Activated T-cell treated with anti-CD3 and anti-CD28 coated beads, Interleukin-2, amount 50 U/mL, for 4 hours (primary cell): ENCODE data around the gene UNC119. TPM values are rescaled to one million over a fixed set of nuclear protein-coding genes. Genes with fewer than 3 reads are reported as not detected.
"Not testable (repeated sequence)": the region's sequence is repeated elsewhere in the genome, so short reads cannot be mapped to it uniquely, and the experiment has no call there.

Experiments used
- ATAC-seq, 2 donors: fragments of 200-7000 bp; cut with Tn5 transposase; one replicate each; pipeline ENCODE4 v1.10.0; 2021
- DNase-seq: peaks from one replicate; pipeline ENCODE4 v3.0.0-alpha.2; 2020
- H3K27me3 Mint-ChIP-seq: one replicate; pipeline ENCODE4 v1.8.0; 2021; ENCODE audit warnings: low read depth, mixed read lengths
- H3K36me3 Mint-ChIP-seq: one replicate; pipeline ENCODE4 v1.8.0; 2022; ENCODE audit warnings: mixed read lengths; ENCODE audit not compliant: insufficient read depth
- H3K4me1 Mint-ChIP-seq: one replicate; pipeline ENCODE4 v1.8.0; 2021; ENCODE audit warnings: low read depth, mixed read lengths
- H3K4me3 Mint-ChIP-seq: one replicate; pipeline ENCODE4 v1.8.0; 2021; ENCODE audit warnings: mild to moderate bottlenecking, moderate library complexity, mixed read lengths
- H3K9me3 Mint-ChIP-seq: one replicate; pipeline ENCODE4 v1.8.0; 2021; ENCODE audit warnings: mixed read lengths
- total RNA-seq, 3 donors: library from RNA; stranded (reverse); gene quantifications; one replicate each; pipeline ENCODE4 v1.2.1, GENCODE V29; 2021

The UNC119 gene
- total RNA-seq, 3 donors from 2014 or later: 21.7 to 26.0 (median 21.8) TPM

DNA sequence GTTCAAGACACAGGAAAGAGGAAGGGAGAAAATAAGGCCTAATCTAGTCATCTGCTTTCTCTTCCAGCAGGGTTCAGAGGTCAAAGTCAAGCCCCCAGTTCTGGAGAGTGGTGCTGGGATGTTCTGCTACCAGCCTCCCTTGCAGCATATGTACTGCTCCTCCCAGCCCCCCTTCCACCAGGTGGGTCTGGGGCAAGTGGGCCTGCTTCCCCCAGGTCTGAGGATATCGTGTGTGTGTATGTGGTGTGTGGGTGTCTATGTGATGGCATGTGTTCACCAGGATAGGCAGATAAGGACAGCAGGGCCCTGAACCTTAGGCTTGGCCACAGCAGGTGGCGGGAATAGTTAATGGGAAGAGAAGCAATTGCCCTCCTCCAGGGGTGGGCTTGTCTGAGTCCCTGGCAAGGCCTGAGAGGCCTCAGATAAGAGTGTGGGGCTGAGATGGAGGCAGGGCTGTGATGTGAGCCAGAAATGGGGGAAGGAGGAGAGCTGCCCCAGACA, 25.2 kb downstream of the UNC119 start:
- Mint-ChIP-seq H3K9me3 (no peaks in the 10 kb centered on the region), H3K36me3 (no peaks in the 10 kb centered on the region), H3K27me3 (no peaks in the 10 kb centered on the region), H3K4me1 (no peaks in the 10 kb centered on the region), H3K4me3 (no peak overlapping the region)
- ATAC-seq: no peak
- no peak for DNase-seq

DNA sequence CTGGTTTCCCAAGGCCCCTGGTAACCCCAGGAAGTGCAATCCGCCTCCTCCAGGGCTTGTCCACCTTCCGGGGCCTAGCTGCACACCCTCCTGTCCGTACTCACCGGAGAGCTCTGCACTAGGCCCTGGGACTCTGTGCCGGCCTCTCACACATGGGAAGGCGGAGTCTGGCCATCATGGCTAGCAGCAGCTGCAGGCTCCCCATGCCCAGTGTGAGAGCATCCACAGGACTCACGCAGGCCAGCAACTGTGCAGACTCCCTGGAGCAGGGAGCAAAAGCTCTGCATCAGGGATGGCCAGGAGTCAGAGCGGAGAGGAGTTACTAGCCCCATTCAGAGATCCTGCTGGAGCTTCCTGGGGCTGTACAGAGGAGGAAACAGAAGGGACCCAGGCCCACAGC, 26.0 kb downstream of the UNC119 start:
- no peaks in the 10 kb centered on the region for H3K9me3 Mint-ChIP-seq
- no peaks in the 10 kb centered on the region for H3K4me1 Mint-ChIP-seq
- no peaks in the 10 kb centered on the region for H3K36me3 Mint-ChIP-seq

DNA sequence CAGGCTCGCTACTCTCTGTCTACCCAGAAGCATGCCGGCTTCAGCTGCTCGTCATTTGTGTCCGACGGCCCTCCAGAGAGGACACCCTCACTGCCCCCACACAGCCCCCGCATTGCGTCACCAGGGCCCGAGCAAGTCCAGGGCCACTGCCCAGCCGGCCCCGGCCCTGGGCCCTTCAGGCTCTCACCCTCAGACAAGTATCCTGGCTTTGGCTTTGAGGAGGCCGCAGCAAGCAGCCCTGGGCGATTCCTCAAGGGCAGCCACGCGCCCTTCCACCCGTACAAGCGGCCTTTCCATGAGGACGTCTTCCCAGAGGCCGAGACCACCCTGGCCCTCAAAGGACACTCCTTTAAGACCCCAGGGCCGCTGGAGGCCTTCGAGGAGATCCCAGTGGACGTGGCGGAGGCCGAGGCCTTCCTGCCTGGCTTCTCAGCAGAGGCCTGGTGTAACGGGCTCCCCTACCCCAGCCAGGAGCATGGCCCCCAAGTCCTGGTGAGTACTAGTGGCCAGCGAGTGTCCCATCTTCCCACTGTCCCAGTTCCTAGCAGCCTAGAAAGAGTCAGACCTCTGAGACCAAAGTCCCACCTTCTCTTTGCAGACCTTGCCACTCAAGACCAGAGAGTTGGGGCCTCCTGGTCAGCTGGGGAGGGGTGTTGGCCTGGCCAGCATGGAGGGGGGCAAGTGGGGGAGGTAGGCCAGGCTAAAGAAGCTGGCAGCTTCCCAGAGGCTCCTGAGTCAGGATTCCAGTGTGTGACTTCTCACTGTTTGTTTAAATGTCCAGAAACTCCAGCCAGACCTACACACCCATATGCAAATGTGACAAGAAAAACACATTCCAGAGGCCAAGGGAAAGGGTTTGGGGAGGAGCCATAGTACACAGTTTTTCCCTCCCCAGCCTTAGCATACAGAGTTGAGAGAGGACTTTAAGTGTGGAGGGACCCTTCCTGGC, 27.7 kb downstream of the UNC119 start:
- H3K27me3 Mint-ChIP-seq: no peaks in the 10 kb centered on the region
- no peak overlapping the region for H3K4me3 Mint-ChIP-seq
- no peaks in the 10 kb centered on the region for H3K9me3 Mint-ChIP-seq
- ATAC-seq (no peak), DNase-seq (no peak)
- no peaks in the 10 kb centered on the region for H3K36me3 Mint-ChIP-seq
- no peaks in the 10 kb centered on the region for H3K4me1 Mint-ChIP-seq

More for the DNA sequence above, 26.0 kb downstream of the UNC119 start:
- DNase-seq (no peak), ATAC-seq (peak in 1 of 2 donors; percentile 32)
- Mint-ChIP-seq H3K27me3 (no peaks in the 10 kb centered on the region), H3K4me3 (no peak overlapping the region)

DNA sequence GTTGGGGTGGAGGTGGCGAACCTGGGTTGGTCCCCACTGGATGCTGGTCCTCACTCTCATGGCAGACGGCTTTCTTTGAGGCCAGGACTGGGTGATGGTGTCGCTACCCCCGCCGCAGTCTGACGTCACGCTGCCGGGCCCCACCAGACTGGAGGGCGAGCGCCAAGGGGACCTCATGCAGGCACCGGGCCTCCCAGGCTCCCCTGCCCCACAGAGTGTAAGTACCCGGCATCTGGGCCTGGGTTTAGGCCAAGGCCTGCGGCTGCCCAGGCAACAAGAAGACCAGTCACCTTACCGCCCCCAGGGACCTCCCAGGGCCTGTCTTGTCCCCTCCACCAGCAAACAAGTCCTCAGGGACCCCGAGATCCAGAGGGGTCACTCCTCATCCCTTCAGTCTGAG, 28.5 kb downstream of the UNC119 start:
- H3K4me1 Mint-ChIP-seq: no peaks in the 10 kb centered on the region

DNA sequence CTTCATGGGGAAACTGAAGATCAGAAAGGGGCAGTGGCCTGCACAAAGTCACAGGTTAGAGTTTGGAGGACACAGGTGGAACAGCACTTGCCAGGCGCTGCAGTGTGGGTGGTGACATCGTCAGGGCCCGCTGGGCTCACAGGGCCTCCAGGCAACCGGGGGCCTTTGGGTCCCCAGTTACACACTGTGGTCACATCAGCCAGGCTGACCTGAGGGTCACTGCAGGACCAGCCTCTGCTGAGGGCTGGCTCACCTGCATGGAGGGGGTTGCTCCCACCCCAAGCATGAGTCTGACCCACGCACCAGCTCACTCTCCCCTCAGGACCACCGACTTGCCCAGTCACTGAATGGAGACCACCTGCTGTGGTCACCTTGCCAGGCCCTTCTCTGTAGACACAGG, 29.2 kb downstream of the UNC119 start:
- Mint-ChIP-seq H3K4me3 (no peak overlapping the region), H3K27me3 (no peaks in the 10 kb centered on the region), H3K9me3 (no peaks in the 10 kb centered on the region), H3K36me3 (no peaks in the 10 kb centered on the region), H3K4me1 (no peaks in the 10 kb centered on the region)
- ATAC-seq (no peak), DNase-seq (no peak)

More for the DNA sequence above, 28.5 kb downstream of the UNC119 start:
- Mint-ChIP-seq H3K9me3 (no peaks in the 10 kb centered on the region), H3K27me3 (no peaks in the 10 kb centered on the region), H3K4me3 (no peak overlapping the region), H3K36me3 (no peaks in the 10 kb centered on the region)
- ATAC-seq (no peak), DNase-seq (no peak)

DNA sequence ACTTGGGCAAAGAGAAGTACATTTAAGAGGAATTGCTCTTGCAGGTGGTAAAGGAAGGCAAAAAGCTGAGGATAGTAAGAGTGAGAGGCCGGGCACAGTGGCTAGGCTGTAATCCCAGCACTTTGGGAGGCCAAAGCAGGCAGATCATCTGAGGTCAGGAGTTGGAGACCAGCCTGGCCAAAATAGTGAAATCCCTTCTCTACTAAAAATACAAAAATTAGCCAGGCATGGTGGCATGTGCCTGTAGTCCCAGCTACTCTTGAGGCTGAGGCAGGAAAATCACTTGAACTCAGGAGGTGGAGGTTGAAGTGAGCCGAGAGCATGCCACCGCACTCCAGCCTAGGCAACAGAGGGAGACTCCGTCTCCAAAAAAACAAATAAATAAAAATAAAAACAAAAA, 30.1 kb downstream of the UNC119 start:
- H3K4me3 Mint-ChIP-seq, H3K36me3 Mint-ChIP-seq, ATAC-seq, H3K9me3 Mint-ChIP-seq, H3K4me1 Mint-ChIP-seq, DNase-seq, H3K27me3 Mint-ChIP-seq: not testable (repeated sequence)

DNA sequence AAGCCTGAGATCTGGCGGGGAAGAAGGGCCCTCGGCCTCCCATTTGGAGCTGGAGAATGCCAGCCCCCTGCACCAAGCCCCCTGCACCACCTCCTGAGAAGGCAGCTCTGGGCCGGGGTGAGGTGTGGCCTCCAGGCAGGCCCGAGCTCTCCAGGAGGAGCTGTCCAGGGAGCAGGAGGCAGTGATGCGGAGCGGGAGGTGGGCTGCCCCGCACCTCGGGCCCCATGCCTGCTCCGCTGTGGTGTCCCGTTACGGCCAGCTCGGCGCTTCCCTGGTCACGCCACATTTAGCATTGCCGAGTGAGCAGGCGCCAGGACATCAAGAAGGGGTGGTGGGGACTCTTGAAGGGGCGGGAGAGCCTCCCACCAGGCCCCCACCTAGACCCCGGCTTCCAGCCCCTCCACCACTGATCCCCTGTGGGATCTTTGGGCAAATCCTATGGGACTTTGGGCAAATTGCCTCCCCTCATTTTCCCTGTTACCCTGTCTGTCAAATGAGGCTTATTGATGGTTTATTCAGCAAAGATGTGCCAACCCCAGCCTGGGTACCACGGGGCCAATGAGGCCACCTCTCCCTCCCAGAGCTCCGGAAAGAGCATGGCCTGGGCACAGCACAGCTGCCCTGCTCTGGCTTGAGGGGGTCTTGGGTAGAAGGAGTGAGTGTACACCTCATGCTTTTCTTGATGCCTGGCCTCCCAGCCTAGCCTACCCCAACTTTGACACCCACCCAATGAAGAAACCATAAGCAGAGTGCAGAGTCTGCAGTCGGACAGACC, 30.9 kb downstream of the UNC119 start:
- H3K9me3 Mint-ChIP-seq: no peaks in the 10 kb centered on the region
- ATAC-seq: no peak
- no peaks in the 10 kb centered on the region for H3K36me3 Mint-ChIP-seq
- DNase-seq: no peak
- no peaks in the 10 kb centered on the region for H3K27me3 Mint-ChIP-seq
- H3K4me1 Mint-ChIP-seq: no peaks in the 10 kb centered on the region
- H3K4me3 Mint-ChIP-seq: no peak overlapping the region

DNA sequence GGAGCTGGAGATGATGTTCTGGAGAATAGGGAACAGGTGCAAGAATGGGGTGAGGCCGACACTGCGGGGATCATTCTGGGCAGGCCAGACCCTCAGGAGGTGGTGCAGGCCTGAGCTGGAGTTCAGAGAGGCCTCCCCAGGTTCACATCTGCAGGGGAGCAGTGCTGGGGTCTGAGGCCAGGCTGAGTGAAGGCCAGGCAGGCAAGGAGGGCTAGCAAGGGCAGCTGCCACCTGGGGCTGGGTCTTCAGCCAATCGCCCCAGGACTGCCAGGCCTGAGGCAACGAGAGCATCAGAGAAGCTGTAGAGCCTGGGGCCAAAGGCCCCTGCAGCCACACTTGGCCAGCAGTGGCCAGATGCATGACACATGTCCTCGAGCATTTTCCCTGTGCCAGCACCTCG, 31.7 kb downstream of the UNC119 start:
- no peaks in the 10 kb centered on the region for H3K4me1 Mint-ChIP-seq
- no peaks in the 10 kb centered on the region for H3K9me3 Mint-ChIP-seq
- H3K36me3 Mint-ChIP-seq: no peaks in the 10 kb centered on the region
- H3K4me3 Mint-ChIP-seq: no peak overlapping the region
- DNase-seq (no peak), ATAC-seq (no peak)
- no peaks in the 10 kb centered on the region for H3K27me3 Mint-ChIP-seq

DNA sequence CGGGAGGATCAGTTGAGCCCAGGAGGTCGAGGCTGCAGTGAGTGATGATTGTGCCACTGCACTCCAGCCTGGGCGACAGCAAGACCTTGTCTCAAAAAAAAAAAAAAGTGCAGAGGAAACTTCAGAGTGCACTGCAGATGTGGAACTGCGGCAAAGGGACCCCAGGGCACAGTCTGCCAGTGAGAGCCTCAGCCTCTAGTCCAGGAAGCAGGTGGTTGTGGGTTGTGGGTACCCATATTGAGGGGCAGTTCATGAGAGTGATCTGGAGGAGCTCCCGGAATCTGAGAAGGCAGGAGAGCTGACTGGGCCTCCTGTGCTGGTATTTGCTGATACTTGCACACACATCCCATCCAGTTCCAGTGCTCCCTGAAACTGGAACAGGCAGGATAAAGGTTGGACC, 33.2 kb downstream of the UNC119 start:
- Mint-ChIP-seq H3K4me3 (no peak overlapping the region), H3K36me3 (no peaks in the 10 kb centered on the region), H3K9me3 (no peaks in the 10 kb centered on the region), H3K27me3 (no peaks in the 10 kb centered on the region), H3K4me1 (no peaks in the 10 kb centered on the region)
- ATAC-seq: no peak
- DNase-seq: no peak

DNA sequence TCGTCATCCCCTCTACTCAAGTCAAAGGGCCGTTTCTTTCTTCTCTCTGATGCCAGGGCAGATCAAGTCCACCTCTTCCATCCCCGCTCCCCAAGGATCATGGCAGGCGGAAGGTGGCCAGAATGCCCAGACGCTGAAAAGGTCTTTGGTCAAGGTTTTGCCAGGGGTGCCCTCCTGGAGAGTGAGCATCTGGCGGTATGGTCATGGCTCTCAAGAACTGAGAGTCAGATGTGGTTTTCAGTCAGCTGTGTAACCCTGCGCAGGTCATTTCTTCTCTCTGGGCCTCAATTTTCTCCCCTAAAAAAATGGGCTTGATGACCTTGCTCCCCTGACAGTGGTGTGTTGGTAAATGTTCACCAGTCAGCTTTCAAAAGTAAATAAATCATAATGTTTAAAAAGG, 33.8 kb downstream of the UNC119 start:
- peaks cover 4% of the 10 kb centered on the region for H3K27me3 Mint-ChIP-seq
- H3K9me3 Mint-ChIP-seq: no peaks in the 10 kb centered on the region
- no peaks in the 10 kb centered on the region for H3K36me3 Mint-ChIP-seq
- no peaks in the 10 kb centered on the region for H3K4me1 Mint-ChIP-seq
- no peak for DNase-seq
- no peak for ATAC-seq
- no peak overlapping the region for H3K4me3 Mint-ChIP-seq

DNA sequence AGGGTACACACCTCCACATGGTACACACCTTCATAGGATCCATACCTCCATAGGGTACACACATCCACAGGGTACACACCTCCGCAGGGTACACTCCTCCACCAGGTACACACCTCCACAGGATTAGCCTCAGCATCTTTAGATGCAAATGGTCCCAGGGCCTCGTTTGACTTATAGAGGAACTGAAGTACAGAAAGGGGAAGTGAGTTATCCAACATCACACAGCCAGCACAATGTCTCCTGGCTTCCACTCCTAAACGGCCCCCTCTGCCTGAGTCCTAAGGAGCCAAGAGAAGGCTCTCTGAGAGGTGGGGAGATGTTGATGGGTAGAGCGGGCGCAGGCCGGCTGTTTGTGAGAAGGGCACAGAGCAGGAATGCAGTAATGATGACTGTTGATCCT, 34.3 kb downstream of the UNC119 start:
- Mint-ChIP-seq H3K4me3 (no peak overlapping the region), H3K36me3 (no peaks in the 10 kb centered on the region), H3K4me1 (no peaks in the 10 kb centered on the region), H3K9me3 (no peaks in the 10 kb centered on the region), H3K27me3 (peaks cover 4% of the 10 kb centered on the region)
- ATAC-seq (no peak), DNase-seq (no peak)

DNA sequence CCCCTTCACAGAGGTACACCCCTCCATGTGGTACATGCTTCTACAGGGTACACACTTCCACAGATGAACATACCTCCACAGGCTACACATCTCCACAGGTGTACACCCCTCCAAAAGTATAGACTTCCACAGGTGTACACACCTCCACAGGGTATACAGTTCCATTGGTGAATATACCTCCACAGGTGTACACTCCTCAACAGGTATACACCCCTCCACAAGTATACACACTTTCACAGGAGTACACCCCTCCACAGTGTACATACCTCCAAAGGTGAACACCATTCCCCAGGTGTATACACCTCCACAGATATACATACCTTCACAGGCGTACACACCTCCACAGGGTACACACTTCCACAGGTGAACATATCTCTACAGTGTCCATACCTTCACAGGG, 36.9 kb downstream of the UNC119 start:
- H3K9me3 Mint-ChIP-seq: no peaks in the 10 kb centered on the region
- DNase-seq (no peak), ATAC-seq (no peak)
- H3K27me3 Mint-ChIP-seq: peaks cover 11% of the 10 kb centered on the region
- H3K36me3 Mint-ChIP-seq: no peaks in the 10 kb centered on the region
- no peak overlapping the region for H3K4me3 Mint-ChIP-seq
- H3K4me1 Mint-ChIP-seq: no peaks in the 10 kb centered on the region

DNA sequence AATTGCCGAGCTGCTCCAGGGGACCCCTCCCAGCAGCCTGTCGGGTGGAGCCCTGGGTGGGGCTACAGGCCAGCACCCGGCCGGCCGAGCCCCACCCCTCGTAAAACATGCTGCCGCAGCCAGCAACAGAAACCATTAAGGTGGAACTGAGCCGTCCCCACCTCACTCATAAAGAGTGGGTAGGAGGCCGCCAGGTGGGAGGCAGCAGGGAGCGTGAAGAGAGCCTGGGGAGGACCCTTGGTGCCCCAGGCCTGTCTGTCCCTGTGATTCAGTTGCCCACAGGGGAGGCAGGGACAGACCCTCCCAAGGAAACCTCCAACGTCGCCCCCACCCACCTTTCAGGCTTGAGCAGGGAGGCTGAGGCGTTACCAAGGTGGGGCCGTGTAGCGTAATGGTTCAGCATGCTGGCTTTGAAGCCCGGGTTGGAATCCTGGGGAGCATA, 37.8 kb downstream of the UNC119 start:
- Mint-ChIP-seq H3K4me1 (no peaks in the 10 kb centered on the region), H3K36me3 (no peaks in the 10 kb centered on the region), H3K27me3 (peaks cover 20% of the 10 kb centered on the region), H3K4me3 (no peak overlapping the region), H3K9me3 (no peaks in the 10 kb centered on the region)
- no peak for ATAC-seq
- no peak for DNase-seq

DNA sequence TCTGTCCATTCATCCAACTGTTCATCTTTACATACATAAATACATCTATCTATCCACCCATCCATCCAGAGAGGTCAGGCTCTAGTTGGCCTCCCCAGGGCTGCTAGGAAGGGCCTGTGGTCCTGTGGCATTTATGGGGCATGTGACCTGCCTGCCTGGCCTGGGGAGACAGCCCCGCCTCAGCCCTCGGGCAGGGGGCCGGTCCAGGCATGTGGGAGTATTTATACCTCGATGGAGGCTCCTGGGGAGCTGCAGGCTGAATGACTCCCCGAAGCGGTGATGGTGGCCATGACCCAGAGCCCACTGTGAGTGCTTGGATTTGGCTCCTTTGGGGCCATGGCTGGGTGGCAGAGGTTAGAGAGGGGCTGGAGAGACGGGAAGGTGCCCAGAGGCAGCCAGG, 38.9 kb downstream of the UNC119 start:
- Mint-ChIP-seq H3K36me3 (no peaks in the 10 kb centered on the region), H3K4me1 (no peaks in the 10 kb centered on the region), H3K27me3 (peaks cover 27% of the 10 kb centered on the region), H3K4me3 (no peak overlapping the region), H3K9me3 (no peaks in the 10 kb centered on the region)
- ATAC-seq: no peak
- no peak for DNase-seq
